ENCODE data around the gene RERE.
"Not testable (repeated sequence)": the region's sequence is repeated elsewhere in the genome, so short reads cannot be mapped to it uniquely, and the experiment has no call there.

DNA sequence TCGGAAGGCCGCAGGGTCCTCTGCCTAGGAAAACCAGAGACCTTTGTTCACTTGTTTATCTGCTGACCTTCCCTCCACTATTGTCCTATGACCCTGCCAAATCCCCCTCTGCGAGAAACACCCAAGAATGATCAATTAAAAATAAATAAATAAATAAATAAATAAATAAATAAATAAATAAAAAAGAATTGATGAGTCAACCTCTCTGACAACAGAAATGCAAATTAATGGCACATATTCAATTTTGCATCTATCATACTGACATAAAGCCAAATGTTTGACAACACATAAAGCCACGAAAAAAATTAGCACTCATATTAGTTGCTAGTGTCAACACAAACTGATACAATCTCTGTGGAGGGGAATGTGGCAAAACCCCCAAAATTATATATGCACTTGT, 314.5 kb downstream of the RERE start:
- TF ChIP-seq CTCF, EP300, POLR2A (IDR thresholded peaks at IDR 0.05): not testable (repeated sequence)
